SK-N-DZ (cell line): ENCODE data around the gene YIPF7. TPM values are rescaled to one million over a fixed set of nuclear protein-coding genes. Genes with fewer than 3 reads are reported as not detected.

ENCODE experiments used
- DNase-seq: peaks from one replicate; pipeline ENCODE4 v3.0.0-alpha.2; 2015; ENCODE audit warnings: low spot score
- polyA plus RNA-seq, 2 experiments: library from polyadenylated mRNA; depleted of rRNA; stranded (reverse); fragments of >200 nt; gene quantifications; 2 replicates each; pipeline ENCODE4 v1.2.3, GENCODE V29; 2014

The YIPF7 gene
- not detected in 2 replicates for polyA plus RNA-seq (2014; cell fraction: cytosol; rRNA removed)
- polyA plus RNA-seq (2014; cell fraction: nucleus; rRNA removed): not detected in 2 replicates

DNA sequence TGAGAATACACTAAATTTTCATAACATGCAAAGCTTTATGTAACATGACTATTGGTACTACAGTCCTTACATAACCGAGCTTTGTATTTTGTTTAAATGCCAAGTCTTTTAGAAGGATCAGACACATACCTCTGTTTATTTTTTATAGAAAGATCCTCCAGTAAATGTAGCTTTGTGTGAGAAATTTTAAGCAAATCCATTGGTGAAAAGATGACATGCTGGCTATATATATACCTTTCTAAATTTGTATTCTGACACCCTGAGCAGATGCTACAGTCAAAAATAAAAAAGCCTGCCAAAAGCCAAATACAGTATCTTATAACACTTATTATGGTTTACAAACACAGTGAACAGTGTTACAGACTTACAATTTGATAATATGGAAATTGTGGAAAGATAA lies at the start of gene YIPF7:
Gene YIPF7, minus strand, starts transcription at position 201 of the 400 bp plus-strand sequence. CDS start 1,525 bp downstream, outside the sequence.
- DNase-seq: no peak

DNA sequence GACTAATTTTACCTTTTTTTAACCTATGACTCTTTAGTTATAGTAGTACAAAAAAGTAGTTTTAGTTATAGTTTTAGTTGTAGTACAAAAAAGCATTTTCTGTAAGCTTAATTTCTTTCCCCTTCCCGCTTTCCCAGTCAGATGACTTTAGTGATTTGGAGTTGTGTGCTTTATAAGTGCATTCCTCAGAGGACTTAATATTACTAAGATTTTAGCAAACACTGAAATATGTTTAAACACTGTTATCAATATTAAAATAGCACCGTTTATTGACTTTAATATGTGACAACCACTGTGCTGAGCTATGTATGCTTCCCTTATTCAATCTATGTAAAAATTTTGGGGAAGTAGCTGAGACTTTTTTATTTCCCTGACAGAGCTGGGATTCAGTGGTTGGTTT lies 49.6 kb upstream of the YIPF7 start:
- DNase-seq: no peak

DNA sequence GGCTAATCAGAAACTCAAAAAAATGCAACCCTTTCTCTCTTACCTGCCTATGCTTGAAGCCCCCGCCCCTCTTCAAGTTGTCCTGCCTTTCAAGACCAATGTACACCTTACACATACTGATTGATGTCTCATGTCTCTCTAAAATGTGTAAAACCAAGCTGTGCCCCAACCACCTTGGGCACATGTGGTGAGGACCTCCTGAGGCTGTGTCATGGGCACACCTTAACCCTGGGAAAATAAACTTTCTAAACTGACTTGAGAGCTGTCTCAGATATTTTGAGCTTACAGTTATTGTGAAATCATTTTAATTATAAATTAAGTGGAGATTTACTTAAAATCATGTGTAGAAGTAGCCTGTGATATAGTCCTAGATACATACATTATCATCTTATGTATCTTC lies 49.0 kb upstream of the YIPF7 start:
- DNase-seq: no peak

DNA sequence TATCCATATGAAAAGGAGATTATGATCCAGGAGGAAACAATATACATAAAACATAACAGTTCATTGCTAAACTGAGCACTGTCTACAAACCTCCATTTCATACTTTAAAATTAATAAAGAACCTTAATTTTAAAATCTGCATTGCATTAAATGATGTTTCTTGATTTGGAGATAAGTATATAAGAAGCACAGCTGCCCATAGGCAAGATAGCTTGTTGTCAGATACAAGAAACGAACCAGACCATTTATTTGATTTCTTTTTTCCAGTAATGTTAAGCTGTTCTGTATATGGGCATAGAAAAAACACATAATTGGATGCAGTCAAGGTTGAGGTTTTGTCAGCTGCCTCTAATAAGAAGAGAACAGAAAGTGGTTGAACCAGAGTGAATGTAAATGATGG lies 33.2 kb upstream of the YIPF7 start:
- no peak for DNase-seq

DNA sequence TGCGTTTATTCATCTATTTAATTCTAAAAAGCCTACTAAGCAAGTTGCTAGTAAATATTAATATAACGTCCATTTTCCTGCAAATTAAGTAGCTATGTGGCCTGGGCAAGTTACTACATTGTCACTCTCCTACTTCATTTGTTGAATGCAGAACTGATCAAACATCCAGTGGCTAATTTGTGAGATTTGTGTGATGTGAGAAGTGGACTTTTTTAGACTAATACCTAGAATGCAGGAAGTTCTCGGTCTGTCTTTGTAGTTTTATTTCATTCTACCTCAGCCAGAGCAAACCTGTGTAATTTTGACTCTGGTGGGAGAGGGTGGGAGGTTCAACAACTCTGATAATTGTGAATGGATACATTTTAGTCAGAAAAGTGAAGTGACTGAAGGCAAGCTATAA lies 27.6 kb upstream of the YIPF7 start:
- DNase-seq: no peak

DNA sequence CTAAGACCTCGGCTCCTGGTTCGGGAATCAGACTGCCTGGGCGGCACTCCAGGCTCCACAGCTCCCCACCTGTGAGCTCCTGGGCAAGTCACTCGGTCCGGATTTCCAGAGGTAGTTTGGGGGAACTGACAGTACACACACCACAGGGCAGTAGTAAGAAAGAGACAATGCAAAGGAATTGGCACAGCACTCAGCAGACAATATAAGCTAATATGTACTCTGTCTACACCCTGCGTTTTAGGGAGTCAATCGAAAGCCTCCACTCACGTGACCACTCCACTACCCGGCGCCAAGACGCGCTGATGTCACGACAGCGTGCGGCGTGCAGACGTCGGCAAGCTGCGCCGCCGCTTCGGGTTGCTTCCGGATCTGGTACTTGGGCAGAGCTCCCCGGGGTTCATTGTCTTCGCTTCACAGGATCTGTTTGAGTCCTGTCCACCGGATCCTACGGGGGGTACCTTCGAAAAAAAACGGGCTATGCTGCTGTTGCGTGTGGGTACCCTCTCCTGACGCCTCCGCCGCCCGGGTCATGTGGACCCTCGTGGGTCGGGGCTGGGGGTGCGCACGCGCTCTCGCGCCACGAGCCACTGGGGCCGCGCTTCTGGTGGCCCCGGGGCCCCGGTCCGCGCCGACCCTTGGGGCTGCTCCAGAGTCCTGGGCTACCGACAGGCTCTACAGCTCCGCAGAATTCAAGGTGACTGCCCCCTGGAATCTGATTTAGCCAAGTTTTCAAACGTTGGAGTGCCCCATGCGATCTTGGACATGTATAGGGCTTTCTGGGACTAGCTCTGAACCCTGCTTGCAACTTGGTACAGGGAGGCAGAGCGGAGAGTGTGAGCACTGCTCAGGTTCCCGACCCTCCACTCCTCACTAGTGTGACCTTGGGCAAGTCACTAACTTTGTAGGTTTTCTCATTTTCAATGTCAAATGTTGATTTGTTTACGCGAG lies 26.9 kb upstream of the YIPF7 start, which contains the start of gene GUF1:
Gene GUF1, plus strand, starts transcription at position 327 of the 948 bp plus-strand sequence. Its CDS starts 203 bp downstream, at position 530.
- peak; percentile 85 for DNase-seq

DNA sequence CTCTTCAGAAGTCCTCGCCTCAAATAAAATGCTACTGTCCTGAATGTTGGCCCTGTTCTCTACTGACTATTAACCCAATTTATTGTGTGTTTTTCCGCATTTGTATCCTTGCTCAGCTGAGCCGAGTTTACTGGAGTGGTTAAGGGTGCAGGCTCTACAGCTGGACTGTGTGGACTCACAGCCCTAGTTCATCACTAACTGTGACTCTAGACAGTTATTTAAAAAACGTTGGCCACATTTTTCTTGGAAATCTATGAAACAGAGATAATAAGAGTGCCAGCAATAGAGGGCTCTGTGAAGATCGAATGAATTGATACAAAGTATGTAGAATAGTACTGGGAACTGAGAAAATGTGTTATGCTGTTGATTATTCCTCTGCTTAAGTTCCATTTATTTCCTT lies 23.9 kb upstream of the YIPF7 start:
- no peak for DNase-seq

DNA sequence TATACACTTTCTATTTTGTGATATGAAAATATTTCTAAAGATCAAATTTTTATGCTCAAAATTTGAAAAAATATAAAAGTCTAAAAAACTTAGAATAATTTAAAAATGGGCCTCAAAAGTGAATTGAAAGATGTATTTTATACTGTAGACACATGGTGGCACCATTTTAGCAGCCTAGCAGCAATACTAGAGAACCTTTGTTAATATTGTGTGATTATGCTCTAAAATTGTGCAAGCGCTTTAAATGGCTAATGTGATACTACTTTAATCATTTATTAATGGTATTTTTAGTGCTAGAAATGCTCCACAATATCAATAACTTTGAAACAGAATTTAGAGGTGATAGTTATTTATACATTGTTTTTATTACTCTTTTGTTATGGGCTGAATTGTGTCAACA lies 23.0 kb upstream of the YIPF7 start:
- DNase-seq: no peak

DNA sequence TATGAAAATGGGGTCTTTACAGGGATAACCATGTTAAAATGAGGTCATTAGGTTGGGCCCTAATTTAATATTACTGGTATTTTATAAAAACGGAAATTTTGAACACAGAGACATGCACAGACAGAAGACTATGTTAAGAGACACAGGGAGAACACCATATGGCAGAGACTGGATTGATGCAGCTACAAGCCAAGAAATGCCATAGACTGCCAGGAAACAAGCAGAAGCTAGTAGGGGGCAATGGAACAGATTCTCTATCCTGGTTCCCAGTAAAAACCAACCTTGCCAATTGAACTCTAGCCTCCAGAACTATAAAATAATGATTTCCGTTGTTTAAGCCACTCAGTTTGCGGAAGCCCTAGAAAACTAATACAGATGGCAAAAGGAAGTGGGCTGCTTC lies 20.2 kb upstream of the YIPF7 start:
- no peak for DNase-seq

DNA sequence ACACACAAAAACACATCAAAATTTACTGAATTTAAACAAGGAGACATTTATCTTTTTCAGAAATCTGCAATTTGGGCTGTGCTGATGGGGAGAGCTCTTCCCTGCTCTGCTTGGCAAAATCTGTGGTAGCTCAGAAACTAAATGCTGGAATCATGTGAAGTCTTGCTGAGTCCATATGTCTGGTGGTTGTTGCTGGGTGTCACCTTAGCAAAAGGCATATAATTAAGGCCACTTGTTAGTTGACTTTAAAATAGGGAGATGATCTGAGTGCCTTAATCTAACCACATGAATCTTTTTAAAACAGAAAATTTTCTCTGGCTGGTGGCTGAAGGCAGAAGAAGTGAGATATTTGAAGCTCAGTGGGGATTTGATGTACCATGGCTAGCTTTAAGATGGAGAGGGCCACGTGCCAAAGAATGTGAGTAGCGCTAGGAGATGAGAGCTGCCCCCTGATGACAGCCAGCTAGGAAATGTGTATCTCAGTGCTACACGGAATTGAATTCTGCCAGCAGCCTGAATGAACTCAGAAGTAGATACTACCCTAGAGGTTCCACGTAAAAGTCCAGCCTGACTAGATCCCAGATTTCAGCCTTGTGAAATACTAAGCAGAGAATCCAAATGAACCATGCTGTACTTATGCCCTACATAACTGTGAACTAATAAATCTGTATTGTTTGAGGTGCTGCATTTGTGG lies 19.2 kb upstream of the YIPF7 start:
- no peak for DNase-seq

DNA sequence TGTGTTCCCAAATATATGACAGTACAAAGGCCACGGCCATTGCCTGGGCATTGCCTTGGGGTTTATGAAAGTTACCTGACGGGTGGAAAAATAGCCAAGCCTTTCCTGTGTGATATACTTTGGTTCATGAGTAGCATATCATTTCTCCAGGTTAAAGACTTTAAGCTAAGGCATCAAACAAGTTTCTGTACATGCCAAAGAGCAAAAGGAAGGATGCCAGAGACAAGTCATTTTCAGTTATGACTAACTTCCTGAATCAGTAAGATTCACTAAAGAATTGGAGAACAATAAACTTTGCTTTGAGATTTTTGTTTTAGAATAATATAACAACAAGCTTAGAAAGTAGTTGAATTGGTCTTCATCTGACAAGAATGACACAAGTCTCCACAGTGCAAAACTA lies 17.1 kb upstream of the YIPF7 start:
- DNase-seq: no peak

DNA sequence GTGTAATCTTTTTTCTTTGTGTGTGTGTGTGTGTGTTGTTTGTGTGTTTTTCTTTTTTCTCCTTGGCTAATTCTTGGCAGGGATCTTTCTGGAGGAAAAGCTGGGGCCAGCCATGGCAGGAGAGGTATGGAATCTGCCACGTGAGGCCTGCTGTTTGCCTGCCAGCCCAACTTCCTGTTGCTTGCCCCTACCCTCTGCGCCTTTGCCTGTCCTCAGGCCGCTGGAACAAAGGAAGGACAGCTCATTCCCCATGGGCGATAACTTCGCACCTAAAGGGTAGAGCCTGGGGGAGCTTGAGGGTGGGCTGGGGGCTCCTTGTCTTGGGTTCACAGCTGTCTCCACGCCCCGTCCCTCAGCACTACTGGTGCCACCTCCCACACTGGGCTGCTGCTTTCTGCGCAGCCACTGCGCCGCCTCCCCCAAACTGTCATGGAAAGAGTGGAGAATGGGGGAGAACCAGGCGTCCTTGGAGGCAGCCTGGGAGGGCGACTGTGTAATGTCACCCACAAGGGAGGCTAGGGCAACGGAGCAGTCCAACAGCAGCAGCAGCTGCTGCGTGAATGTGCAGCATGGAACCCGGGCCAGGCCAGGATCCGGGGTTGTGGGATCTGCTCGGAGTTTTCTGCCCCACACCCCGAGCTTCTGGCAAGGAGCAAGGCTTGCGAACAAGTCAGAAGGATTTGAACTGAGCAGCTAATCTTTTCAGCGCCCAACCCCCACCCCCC lies 12.3 kb upstream of the YIPF7 start:
- DNase-seq: no peak

DNA sequence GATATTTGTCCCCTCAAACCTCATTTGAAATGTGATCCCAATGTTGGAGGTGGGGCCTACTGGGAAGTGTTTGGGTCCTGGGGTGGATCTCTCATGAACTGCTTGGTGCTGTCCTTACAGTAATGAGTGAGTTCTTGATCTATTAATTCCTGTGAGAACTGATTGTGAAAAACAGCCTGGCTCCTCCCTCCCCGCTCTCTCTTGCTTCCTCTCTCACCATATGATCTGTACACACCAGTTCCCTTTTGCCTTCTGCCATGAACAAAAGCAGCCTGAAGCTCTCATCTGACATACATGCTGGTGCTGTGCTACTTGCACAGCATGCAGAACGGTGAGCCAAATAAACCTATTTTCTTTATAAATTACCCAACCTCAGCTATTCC lies 11.2 kb upstream of the YIPF7 start:
- no peak for DNase-seq

DNA sequence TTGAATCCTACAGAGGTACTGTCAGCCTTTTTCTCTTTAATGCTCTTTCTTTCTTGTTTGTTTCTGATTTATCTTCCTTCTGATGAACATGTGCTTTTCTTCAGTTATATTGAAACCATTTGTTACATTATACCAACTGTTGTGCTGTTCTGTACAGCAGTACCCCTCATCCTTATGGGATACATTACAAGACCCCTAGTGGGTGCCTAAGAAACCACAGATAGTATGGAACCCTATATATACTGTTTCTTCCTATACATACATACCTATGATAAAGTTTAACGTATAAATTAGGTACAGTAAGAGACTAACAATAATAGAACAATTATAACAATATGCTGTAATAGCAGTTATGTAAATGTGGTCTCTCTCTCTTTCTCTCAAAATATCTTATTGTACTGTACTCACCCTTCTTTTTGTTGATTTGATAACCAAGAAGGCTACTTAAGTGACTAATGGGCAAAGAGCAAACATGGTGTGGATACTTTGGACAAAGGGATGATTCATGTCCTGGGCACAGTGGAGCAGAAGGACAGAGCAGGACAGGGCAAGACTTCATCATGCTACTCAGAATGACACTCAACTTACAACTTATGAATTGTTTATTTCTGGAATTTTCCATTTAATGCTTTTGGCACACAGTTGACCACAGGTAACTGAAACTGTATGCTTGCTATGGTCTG lies 10.7 kb upstream of the YIPF7 start:
- no peak for DNase-seq

DNA sequence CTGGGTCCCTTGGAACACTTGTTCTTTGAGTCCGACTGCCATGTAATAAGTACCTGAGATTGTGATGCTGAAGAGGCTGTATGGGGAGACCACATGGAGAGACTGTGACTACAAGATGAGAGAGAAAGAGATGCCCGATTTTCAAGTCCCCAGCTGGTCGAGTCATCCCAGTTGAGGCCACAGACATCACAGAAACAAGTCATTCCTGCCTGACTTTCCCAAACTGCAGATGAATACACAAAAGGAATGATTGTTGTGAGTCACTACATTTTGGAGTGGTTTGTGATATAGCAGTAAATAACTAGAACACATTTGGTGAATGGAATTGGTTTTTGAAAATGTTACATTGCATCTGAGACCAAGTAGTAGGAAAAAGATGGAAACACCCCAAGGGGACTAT lies 9.0 kb upstream of the YIPF7 start:
- no peak for DNase-seq

DNA sequence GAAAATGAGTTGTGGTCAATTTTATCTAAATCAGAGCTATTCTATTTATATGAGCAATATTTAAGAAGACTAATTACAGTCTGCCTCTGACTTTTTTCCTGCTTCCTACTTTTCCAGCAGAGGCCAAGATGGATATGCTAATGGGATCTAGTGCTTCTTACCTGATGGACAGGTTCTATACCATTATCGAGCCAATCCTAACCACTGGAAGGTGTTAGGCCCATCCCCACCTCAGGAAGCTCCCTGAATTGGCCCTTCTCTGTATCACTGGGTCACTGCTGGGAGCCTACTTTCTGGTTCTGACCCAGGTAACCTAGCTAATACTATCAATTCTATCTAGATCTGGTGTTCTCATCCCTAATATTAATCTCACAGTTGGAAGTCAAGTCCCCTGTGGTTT lies 577 bp upstream of the YIPF7 start:
- DNase-seq: no peak

DNA sequence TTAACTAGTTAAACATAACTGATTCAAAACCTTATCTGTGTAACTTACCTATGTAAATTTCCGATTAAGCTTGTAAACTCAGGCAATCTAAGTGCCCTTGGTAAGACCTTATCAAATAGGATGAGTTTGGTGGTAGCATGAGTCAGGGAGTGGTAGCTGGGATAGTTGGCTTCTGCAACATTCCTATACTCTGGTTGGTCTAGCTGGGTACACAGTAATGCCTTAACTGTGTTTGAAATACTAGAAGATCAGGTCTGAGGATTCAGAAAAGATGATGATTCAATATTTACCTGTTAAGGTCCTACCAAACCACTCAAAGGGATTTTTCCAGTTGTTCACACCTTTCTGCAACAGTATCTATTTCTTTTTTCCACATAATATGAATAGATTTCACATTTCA lies 5.3 kb downstream of the YIPF7 start:
- no peak for DNase-seq

DNA sequence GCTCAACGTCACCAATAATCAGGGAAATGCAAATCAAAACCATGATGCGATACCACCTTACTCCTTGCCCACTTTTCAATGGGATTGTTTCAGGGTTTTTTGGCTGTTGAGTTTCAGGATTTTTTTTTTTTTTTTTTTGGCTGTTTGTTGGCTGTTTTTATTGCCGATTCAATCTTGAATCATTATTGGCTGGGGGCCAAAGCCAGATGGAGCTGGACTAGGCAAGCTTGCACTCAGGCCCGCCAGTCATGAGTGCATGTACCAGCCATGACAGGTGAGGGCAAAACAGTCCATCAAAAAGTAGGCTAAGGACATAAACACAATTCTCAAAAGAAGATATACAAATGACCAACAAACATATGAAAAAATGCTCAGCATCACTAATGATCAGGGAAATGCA lies 13.3 kb downstream of the YIPF7 start:
- DNase-seq: no peak

DNA sequence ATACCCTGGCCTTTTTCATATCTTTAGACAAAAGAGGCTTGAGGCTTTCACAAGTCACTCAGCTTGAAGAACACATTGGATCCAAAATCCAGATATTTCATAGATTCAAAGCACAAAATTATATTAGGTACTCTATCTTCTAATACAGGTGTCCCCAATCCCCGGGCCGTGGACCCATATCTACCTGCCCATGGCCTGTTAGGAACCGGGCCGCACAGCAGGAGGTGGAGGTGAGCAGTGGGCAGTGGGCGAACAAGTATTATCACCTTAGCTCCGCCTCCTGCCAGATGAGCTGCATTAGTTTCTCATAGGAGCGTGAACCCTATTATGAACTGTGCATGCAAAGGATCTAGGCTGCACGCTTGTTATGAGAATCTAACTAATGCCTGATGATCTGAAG lies 18.7 kb downstream of the YIPF7 start:
- DNase-seq: no peak

DNA sequence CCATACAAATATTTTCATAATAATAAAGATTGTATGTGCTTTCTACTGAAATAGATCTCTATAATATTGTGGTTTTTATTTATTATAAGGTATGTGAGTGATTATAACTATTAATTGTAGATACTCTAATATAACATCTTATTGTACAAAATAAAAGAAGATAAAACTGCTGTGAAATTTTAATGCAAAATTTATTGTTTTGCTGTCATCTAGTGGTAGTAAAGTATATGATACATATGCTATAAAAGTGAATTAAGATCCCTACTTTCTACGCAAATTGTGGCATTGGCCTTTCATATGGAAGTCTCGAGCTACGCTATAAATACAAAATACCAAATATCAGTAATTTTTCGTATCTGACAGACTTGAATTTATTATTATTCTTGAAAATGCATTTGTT lies 19.3 kb downstream of the YIPF7 start:
- no peak for DNase-seq

DNA sequence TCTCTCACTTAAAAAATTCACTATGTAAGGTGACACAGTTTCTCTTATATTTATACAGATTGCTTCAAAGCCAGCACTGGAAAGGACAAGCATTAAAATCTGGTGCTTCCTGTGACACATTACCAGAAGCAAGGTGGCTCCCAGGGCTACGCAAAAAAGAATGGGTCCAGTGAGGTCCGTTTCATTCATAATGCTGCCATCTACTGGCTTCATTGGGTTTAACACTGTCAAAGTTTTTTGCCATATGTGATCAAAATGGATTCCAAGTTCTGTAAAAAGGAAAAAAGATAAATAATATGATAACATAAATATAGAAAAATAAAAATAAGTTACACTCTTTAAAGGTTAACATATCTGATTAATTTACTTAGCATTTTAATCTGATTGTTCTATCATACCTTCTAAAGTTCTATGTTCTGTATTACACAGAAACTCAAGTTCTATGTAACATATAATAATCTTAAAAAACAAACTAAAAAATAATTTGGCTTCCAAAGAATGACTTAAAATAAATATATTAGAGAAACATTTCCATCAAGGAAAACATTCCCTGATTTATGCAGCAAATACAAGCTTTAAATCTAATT lies 22.1 kb downstream of the YIPF7 start:
- DNase-seq: peak; percentile 62
